GM18507 (cell line): Measurements from ENCODE around the gene BEGAIN.

Experiments
- DNase-seq: peaks from one replicate; pipeline ENCODE4 v3.0.0; 2011; ENCODE audit warnings: low read depth; ENCODE audit not compliant: insufficient read length; ENCODE audit errors: extremely low spot score
- FAIRE-seq: peaks from 2 replicates; lab custom pipeline; 2011; peaks lifted over from hg19 to GRCh38; lab: Jason Lieb, UNC

The BEGAIN gene

DNA sequence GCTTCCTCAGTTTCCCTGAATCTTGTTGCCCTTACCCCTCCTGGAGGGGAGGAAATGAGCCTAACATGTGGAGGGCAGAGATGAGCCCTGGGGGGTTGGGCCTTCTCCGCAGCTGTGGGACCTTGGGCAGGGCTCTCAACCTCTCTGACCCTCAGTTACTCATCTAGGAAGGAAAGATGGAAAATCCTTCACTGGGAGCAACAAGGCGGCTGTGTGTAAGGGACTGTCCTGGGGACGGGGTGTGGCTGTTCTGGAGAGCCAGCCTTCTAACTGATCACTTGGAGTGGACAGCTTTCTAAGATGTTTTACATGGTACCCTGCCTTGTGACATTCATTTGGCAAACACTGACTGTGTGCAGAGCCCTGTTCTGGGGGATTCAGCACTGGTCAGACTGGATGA lies 14.7 kb downstream of the BEGAIN start:
- FAIRE-seq (no peak), DNase-seq (no peak)

DNA sequence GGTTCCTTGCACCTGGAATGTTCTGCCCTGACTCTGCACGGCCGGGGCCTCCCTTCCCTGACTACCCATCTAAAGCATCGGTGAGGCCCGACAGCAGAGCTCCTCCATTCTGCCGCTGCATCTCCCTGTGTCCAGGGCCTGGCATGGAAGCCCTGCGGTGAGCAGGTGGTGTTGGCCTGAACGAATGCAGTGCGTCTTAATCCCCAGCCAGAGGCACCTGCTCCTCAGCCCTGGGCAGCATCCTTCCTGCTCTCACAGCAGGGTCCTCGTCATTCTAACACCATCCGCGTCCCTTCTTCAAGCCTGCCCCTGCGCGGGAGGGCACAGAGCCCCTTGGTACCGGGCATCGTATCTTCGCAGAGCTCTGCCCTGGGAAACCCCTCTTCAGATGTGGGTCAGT lies 15.4 kb downstream of the BEGAIN start:
- DNase-seq, result no peak
- no peak for FAIRE-seq

DNA sequence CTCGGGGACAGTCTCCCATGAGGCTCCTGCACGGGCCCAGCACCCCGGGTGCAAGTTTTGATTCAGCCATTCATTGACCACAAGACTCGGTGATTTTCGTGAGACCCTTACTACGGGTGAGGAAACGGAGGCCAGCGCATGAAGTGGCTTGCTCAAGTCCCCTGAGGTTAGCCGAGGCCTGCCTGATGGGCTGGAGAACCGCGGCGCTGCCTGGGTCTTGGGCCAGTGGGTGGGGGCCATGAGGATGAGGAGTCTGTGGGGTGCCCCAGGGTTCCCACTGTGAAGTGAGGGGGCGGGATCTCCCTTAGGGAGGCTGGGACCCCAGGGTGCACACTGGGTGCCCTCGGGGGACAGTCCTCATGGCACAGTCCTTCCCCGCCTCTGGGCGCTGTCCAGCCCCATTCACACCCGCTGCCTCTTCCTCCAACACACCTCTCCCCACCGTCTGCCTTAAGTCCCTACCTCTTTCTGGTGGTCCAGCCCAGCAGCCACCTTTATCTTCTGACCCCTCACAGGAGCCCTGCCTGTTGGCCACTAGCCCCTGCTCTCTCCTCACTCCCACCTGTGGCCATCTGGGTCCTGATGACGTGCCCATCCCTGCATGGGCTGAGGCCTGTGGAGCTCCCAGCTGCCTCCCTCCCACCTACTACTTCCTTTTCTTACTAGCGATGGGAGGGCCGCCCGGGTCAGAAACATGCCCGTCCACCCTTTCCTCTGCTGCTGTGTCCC lies 16.3 kb downstream of the BEGAIN start:
- no peak for DNase-seq
- FAIRE-seq, result no peak

DNA sequence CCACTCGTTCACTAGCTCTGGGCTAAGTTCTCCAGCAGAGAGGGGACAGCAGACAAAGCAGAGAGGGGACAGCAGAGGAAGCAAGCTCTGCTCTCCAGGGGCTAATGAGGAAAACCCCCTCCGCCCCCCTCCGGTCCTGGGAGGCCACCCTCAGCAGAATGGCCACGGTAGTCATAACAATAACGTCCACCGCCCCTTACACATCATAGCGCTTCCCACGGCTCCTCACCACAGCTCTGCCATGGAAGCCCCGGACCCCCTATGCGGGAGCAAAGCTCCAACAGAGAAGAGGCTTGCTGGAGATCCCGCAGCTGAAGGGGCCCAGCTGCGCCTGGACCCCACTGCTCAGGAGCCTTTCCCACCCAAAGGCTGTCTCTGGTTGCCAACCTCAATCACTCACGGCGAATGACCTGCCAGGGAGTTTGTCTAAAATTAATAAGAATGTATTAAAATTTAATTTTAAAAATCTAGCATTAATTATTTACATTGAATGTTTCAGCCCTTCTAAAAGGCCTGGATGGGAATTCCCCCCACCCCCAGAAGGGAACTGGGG lies 17.4 kb downstream of the BEGAIN start:
- DNase-seq, result no peak
- no peak for FAIRE-seq

DNA sequence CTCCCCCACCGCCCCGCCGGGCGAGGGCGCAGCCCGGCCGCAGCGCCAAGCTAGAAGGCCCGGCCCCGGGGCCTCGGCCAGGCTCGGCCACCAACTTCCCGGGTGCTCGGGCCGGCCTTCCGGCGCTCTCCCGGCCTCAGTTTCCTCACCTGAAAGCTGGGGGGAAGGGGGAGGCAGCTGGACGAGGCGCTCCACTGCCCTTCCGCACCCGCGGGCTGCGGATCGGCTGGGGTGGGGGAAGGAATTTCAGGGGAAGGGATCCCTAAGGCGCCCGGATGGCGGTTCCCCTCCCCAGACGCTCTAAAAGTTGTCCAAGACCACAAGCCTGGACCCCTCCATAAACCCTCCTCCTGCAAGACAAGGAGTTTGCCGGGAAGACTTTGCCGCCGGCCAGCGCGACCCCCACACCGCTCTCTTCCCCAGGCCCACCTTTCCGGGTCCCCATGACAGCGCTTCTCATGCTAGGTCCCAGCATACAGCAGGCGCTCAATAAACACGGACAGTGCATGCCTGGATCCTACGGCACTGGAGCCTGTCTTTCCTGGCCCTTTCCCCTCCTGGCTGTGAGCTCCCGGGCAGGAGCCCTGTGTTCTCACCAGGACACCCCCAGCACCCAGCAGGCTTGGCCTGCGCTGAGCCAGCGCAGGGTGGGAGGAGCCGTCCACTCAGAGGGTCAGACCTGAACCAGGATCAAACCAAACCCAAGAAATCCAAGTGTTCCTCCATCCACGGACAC lies 18.1 kb downstream of the BEGAIN start:
- DNase-seq (no peak), FAIRE-seq (no peak)

DNA sequence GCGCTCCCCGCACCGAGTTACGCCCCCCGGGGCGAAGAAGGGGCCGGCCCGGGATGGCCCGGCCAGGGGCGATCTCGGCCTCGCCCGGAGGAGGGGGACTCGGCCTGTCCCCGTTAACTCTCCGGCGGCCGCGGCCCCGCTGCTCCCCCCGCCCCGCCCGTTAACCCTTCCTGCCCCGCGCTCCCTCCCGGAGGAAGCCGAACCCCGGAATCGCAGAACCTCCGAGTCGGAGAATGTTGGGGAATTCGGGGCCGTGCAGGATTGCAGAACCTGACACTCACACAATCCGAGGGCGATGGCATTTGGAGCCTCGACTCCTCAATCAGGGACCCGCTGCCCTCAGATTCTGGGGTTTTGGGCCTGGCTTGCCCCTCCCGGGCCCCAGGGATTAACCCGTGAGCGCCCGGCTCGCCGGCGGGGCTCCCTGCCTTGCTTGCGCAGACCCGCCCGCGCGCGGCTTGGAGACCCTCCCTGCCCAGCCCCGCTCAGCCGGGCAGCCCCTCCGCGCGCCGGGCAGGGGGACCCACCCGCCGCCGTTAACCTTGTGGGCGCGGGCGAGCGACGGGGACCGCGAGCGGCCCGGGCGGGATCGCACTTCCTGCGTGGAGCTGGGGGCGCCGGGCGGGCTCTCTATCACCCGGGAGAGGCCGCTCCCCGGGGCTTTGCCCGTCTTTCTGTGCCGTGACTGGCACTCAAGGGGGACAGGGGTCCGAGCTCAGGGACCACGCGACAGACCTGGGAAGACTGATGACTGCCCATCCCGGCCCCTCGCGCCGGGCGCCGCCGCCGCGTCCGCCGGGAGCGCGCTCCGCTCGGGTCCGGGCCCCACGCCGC lies 18.8 kb downstream of the BEGAIN start:
- no peak for FAIRE-seq
- DNase-seq, result no peak

DNA sequence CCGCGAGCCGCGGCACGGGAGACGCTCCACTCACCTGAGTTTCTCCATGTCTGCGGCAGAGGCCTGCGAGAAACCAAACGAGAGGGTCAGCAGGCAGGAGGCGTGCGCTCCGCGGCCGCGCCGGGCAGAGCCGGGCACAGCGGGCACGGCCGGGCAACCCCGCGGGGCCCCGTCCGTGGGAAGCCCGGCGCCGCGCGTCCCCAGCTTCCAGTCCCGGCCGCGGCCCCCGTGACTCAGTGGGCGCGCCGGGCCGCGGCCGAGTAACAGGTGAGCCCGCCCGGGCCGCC lies 19.4 kb downstream of the BEGAIN start:
- FAIRE-seq, result no peak
- DNase-seq, result no peak

DNA sequence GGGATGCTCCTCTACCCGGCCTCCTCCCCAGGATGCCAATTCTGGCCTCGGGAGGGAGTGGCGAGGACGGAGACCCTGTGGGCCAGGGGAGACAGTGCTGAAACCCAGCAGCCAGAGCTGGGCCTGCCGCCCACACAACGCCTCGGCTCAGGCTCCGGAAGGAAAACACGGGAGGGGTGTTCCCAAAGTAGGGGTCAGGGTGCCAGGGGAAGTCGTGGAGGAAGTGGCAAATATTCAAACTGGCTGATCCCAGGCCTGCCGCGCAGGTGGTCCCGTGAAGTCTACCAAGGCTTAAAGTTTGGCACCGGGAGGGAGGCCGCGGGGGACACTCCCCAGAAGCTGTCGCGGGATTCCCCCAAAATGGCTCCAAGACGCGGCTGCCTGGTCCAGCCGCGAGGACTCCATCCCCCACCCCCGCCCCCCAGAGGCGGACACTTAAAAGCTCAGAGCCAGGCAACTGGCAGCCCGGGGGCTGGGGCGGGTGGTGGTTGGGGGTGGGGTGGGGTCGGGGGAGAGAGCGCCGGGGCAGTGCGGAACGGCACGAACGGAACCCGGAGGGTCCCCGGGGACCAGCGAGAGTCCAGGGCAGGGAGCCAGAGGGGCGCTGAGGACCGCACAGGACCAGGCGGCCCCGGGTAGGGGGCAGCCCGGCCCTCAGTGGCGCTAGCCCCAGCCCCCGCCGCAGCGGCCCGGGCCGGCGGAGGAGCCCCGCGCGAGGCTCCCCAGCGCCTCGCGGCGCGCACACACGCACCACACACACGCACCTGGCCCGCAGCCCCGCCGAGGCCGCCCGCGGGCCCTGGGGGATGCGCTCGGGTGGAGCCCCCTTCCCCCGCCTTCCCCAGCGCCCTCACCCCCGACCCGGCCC lies 20.0 kb downstream of the BEGAIN start:
- FAIRE-seq (no peak), DNase-seq (no peak)

DNA sequence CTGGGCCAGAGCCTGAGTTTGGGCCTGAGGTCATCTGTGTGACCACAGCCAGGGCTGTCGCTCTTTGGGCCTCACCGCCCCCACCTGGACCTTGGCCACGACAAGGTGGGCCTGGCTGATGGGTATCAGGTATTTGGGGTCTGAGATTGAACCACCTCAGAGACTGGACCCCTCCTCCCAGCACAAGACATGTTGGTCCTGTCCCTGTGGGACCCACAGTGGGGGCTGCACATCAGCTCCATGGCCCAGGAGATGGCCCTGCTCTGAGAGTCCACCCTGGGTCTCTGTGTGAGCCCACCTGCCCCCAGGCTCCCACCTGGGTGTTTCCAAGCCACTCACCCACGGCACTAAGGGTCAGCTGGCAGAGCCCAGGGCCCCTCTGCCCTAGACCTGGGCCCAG lies 20.6 kb downstream of the BEGAIN start:
- FAIRE-seq (no peak), DNase-seq (no peak)

DNA sequence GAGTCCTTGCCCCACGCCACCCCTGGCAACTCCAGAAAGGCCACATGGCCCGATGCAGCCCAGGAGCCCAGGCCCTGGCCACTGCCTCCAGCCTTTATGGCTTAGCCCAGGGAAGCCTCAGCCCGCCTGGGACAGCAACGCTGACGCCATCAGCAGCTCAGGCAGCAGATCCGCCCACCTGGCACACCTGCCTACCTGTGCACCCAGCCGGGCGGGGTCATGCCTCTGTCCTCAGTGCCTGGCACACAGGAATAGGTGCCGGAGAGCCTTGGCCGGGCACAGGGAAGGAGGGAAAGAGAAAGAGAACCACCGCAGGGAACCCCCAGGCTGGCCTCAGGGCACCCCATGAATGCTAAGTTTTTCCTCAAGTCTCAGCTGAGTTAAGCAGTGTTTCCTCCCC lies 21.1 kb downstream of the BEGAIN start:
- FAIRE-seq (no peak), DNase-seq (no peak)

DNA sequence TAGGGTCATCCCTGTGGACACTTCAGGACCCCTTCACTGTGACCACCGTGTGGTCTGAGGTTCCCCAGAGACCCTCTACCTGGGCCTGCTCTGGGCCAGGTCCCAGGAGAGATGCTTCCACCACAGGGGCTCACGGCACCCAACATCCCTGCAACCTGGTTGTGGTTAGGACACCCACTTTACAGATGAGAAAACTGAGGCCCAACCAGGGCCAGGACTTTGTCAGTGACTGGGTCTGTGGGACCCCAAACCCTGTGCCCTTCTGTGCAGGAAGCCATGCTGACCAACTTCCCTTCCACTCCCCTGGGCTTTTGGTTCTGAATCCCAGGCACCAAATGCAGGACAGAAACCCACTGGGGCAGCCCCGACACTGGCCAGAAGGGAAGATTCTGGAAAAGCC lies 21.6 kb downstream of the BEGAIN start:
- FAIRE-seq (no peak), DNase-seq (no peak)

DNA sequence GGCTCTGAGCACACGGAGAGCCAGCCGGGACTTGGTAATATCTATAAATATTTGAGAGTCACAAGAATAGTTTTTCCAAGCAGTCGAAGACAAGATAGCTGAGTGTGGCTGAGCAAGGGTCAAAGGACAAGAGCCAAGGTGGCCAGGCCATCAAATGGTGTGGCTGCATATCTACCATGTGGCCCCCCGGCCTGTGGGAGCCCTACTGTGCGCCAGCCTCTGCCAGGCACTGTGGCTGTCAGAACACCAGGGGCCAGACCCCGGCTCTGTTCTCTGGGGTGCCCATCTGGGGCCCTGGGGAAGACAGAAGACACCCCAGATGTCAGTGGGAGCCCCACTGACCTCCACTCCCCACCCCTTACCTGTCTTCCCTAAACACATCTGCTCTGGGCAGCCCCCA lies 22.7 kb downstream of the BEGAIN start:
- FAIRE-seq, result no peak
- DNase-seq, result no peak

DNA sequence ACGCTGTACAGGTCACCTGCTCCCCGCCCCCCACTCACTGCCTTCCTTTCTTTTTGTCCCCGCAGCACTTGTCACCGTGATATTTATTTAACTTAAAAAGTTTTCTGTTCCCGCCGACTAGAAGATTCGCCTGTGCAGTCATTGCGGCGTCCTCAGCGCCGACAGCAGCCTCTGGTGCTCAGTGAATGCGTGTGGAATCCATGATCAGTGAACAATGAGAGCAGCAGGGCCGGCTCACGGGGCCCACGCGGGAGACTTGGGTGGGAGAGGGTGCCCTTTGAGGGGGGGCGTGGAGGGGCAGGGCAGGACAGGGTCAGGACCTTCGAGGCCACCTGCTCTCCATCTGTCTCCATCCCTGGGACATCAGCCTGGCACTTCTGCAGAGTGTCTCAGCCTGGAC lies 24.5 kb downstream of the BEGAIN start:
- FAIRE-seq, result no peak
- no peak for DNase-seq

DNA sequence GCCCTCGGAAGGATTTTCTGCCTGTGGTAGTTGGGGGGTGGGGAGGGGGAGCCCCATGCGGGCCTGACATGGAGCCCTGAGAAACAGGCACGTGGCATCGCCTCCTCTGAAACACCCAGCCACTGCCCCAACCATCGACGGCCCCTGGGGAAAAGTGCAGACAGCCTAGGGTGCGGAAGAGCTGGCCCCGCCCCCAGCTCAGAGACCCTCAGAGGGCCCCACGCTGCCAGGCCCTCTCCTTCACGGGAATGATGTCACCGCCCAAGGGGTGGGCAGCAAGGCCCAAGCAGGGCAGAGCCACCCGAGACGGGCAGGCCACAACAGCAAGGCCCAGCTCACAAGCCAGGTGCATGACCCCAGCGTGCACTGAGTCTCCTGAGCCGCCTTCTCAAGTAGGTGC lies 26.2 kb downstream of the BEGAIN start:
- FAIRE-seq (no peak), DNase-seq (no peak)

DNA sequence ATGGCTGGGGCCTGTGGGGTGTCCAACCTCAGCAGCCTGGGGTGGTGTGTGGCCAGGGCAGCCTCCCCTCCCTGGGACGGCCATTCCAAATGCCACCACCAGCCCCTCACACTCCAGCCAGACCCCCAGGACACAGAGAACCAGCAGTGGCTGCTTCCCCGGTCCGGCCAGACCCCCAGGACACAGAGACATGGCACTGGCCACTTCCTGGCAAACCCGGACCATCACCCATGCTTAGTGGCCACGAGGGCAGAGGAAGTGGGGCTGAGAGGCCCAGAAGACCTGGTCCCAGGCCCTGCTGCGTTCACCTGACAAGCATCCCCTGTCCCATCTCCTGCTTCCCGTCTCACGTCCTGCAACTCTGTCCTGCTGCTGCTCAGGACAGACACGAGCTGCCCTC lies 26.7 kb downstream of the BEGAIN start:
- FAIRE-seq (no peak), DNase-seq (no peak)

DNA sequence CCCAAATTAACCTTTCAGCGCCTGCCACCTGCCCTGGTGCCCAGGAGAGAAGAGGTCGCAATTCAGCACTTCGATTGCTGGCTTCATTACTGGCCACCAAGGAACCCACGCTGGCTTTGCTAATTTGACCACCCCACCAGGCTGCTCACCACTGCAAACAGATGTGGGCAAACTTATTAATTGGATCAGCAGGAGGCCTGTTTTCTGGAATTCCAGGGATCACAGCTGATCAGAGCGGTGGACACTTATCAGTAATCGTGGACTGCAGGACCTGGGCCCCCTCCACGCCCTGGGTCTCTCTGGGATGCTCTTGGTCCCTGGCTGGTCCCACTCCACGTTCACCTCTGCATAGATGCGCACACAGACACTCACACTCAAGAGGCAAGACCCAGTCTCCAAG lies 27.8 kb downstream of the BEGAIN start:
- no peak for DNase-seq

DNA sequence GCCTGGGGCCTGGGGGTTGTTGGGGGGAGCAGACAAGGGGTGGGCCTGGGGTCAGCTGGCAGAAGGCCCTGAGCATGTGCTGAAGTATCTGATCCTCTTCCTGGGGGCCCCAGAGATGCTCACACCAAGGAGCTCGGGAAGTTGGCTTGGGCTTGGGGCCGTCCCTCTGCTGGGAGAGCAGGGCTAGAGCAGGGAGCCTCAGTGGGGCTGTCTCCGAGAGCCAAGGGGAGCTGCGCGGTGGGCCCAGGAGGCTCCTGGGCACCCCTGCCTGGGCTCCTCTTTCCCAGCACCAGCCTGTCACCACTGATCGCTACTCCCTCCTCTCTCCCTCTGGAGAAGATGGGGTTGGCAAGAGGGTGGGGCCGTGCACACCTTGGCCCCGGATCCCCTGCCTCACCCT lies 28.3 kb downstream of the BEGAIN start:
- DNase-seq (no peak), FAIRE-seq (no peak)

More for the DNA sequence above, 27.8 kb downstream of the BEGAIN start:
- no peak for FAIRE-seq

DNA sequence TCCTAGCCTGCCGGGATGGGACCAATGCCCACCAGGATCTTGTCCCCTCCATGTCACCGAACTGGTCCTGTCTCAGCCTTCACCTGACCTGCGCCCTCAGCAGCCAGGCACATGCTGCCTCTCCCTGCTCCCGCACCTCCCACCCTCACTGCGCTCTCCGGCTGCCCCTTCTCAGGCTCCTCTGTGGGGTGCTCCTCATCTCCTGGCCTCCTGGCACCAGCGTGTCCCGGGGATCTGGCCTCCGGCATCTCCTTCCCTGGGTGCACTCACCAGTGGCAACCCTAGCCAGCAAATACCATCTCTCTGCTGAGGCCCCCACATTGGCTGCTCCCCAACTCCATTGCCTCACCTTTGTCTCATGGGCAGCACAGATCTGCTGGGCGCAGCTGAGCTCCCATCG lies 29.0 kb downstream of the BEGAIN start:
- FAIRE-seq, result no peak
- DNase-seq, result no peak

DNA sequence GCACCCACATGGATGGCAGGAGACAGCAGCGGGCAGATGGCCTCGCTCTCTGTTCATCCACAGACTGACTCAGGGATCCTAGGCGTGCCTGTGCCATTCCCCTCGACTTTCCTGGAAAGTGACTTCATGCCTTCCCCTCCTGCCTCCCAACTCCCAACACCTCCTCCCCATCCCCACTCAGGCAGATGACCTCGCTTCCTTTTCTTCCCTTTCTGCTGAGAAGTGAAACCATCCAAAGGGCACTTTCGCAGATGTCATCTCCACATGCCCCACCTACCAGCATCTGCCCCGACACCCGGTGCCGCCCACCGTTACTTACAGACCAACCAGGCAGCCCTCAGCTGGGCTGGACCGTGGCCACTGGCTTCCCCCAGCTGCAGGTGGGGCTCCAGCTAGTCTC lies 29.6 kb downstream of the BEGAIN start:
- FAIRE-seq (no peak), DNase-seq (no peak)
